ENCODE measurements around the gene EPG5. TPM values are rescaled to one million over a fixed set of nuclear protein-coding genes. Genes with fewer than 3 reads are reported as not detected.

The EPG5 gene
- total RNA-seq, 2 donors from 2014 or later = 25.3 to 33.6 TPM

- H3K4me3 ChIP-seq = peak overlapping the region in 1 of 2 donors; percentile 47
- no peak for DNase-seq (ENCODE audit: low spot score)
- no peaks in the 10 kb centered on the region for H3K9me3 ChIP-seq
- no peaks in the 10 kb centered on the region for H3K36me3 ChIP-seq
- peaks cover 0 to 24% of the 10 kb centered on the region in 2 donors for H3K4me1 ChIP-seq
- H3K27ac ChIP-seq = no peak overlapping the region
- TF ChIP-seq CTCF (IDR thresholded peaks at IDR 0.05) = no peak
- no peaks in the 10 kb centered on the region for H3K27me3 ChIP-seq
Measured at GRCh38 chr18:45838302-45839070, 128.6 kb downstream of the EPG5 start.

GRCh38 chr18:45837283-45838070 lies 129.7 kb downstream of the EPG5 start:
- Histone ChIP-seq H3K36me3 (no peaks in the 10 kb centered on the region), H3K9me3 (no peaks in the 10 kb centered on the region), H3K27ac (no peak overlapping the region), H3K4me3 (peak overlapping the region; percentile 19 to 47), H3K4me1 (peaks cover 0 to 24% of the 10 kb centered on the region in 2 donors), H3K27me3 (no peaks in the 10 kb centered on the region)
- peak in 1 of 2 donors; percentile 66 for TF ChIP-seq CTCF (IDR thresholded peaks at IDR 0.05)
- DNase-seq (ENCODE audit: low spot score) = no peak

GRCh38 chr18:45836242-45837205 lies 130.6 kb downstream of the EPG5 start:
- no peak for TF ChIP-seq CTCF (IDR thresholded peaks at IDR 0.05)
- Histone ChIP-seq H3K27ac (no peak overlapping the region), H3K9me3 (no peaks in the 10 kb centered on the region), H3K4me1 (peaks cover 0 to 24% of the 10 kb centered on the region in 2 donors), H3K27me3 (no peaks in the 10 kb centered on the region), H3K4me3 (no peak overlapping the region), H3K36me3 (no peaks in the 10 kb centered on the region)
- DNase-seq (ENCODE audit: low spot score) = no peak

- H3K27ac ChIP-seq = no peak overlapping the region
- no peak overlapping the region for H3K4me3 ChIP-seq
- H3K9me3 ChIP-seq = no peaks in the 10 kb centered on the region
- H3K36me3 ChIP-seq = no peaks in the 10 kb centered on the region
- no peak for DNase-seq (ENCODE audit: low spot score)
- H3K4me1 ChIP-seq = peaks cover 0 to 24% of the 10 kb centered on the region in 2 donors
- H3K27me3 ChIP-seq = no peaks in the 10 kb centered on the region
- TF ChIP-seq CTCF (IDR thresholded peaks at IDR 0.05) = no peak
Measured at GRCh38 chr18:45835057-45835636, 132.0 kb downstream of the EPG5 start.

- Histone ChIP-seq H3K9me3 (no peaks in the 10 kb centered on the region), H3K4me3 (no peak overlapping the region), H3K4me1 (peaks cover 0 to 27% of the 10 kb centered on the region in 2 donors), H3K27me3 (no peaks in the 10 kb centered on the region), H3K36me3 (no peaks in the 10 kb centered on the region), H3K27ac (no peak overlapping the region)
- no peak for TF ChIP-seq CTCF (IDR thresholded peaks at IDR 0.05)
- no peak for DNase-seq (ENCODE audit: low spot score)
Measured at GRCh38 chr18:45834306-45834705, 132.8 kb downstream of the EPG5 start.

All from right atrium auricular region (tissue), 2 donors.